ENCODE data around the gene IMMP2L.

IMMP2L gene

DNA sequence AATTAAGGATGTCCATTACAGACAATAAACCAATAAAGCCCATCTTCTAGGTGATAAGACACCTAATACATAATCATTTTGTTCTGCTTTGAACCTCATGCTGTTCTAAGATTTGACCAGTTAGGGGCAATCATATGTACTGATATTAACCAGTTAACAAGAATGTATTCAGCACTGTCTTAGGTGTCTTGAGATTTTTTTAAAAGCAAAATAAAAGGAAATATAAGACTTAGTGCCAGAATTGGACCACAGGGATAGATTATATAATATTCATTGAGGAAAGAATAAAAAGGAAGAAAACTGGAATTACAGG, 32.0 kb downstream of the IMMP2L start:
- TF ChIP-seq, protein P1, sequence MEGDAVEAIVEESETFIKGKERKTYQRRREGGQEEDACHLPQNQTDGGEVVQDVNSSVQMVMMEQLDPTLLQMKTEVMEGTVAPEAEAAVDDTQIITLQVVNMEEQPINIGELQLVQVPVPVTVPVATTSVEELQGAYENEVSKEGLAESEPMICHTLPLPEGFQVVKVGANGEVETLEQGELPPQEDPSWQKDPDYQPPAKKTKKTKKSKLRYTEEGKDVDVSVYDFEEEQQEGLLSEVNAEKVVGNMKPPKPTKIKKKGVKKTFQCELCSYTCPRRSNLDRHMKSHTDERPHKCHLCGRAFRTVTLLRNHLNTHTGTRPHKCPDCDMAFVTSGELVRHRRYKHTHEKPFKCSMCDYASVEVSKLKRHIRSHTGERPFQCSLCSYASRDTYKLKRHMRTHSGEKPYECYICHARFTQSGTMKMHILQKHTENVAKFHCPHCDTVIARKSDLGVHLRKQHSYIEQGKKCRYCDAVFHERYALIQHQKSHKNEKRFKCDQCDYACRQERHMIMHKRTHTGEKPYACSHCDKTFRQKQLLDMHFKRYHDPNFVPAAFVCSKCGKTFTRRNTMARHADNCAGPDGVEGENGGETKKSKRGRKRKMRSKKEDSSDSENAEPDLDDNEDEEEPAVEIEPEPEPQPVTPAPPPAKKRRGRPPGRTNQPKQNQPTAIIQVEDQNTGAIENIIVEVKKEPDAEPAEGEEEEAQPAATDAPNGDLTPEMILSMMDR (conservative IDR thresholded peaks at IDR 0.05; ENCODE audit: low read depth, low read length): no peak
- DNase-seq (ENCODE audit: low read depth): no peak
- no peak overlapping the region for H3K4me3 ChIP-seq (ENCODE audit: low read length)

DNA sequence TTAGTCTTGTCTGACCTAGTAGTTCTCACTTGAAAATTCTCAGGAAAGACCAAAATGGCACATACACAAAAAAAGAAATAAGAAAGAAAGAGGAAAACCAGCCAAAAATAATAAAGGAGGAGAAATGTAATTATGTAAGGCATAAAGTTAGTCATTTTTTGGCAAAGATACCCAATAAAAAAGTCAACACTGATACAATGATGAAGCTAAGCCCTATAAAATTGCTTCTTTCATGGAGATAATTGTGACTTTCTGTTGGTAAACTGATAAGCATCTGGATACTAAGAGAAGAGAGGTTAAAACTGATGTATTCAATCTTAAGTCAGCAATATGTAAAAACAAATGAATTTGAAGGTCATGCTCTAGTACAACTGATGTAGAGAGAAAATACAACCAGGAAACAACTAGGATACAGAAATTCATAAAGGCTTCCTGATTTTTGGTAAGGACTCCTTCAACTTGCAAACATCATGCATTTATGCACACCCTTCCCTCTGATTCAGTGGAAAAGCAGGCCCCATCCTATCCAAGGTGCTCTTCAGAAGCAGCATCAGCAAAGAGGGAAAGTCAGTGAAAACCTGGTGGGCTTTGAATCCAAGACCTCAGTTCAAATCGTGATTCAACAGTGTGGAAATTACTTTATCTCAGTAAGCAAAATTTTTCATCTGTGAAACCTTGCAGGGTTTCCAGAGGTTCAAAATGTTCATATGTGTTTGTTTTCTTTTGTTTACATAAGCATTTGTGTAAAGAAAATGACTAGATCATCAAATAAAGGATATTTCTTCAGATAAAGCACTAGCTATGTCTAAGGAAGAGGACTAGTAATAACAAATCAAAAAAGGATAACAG, 32.6 kb downstream of the IMMP2L start:
- no peak for DNase-seq (ENCODE audit: low read depth)

DNA sequence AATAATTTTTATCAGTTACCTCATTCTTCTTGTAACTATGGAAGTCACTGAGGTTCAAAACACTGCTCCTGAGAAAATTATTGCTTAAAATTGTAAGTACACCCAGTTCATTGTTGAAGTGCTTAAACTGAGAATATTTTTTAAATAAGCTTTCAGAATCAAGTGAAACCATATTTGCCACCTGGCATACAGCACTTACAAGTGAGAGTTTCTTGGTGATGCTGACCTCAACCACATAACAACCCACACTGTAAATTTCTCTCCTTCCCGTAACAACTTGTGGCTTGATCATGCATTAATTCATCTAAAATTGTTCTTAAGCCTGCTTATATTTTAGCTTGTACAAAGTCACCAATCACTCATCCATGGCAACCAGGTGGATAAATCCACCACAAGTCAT, 34.0 kb downstream of the IMMP2L start:
- DNase-seq (ENCODE audit: low read depth): no peak
- no peak overlapping the region for H3K4me3 ChIP-seq (ENCODE audit: low read length)
- TF ChIP-seq, protein P1 (conservative IDR thresholded peaks at IDR 0.05; ENCODE audit: low read depth, low read length): no peak

More for the DNA sequence above, 32.6 kb downstream of the IMMP2L start:
- H3K4me3 ChIP-seq (ENCODE audit: low read length): no peak overlapping the region
- TF ChIP-seq, protein P1 (conservative IDR thresholded peaks at IDR 0.05; ENCODE audit: low read depth, low read length): no peak

DNA sequence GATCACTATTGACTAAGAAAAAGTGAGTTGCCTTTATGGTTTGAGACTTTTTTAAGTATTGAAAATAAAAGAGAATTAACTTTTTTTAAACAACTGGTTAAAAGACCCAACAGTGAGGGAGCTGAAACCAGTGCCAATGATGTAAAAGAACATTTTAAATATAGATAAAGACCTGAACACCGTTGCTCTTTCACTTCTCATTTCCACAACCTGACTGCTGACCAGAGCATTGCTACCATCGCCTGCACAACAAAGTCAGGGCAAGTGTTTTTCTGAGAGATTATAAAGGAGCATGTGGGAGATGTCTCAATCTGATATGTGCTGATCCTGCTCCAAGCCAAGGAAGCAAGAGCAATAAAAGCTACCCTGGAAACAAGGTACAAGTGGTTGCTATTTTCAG, 34.7 kb downstream of the IMMP2L start:
- DNase-seq (ENCODE audit: low read depth): no peak
- no peak overlapping the region for H3K4me3 ChIP-seq (ENCODE audit: low read length)
- TF ChIP-seq, protein P1 (conservative IDR thresholded peaks at IDR 0.05; ENCODE audit: low read depth, low read length): no peak

DNA sequence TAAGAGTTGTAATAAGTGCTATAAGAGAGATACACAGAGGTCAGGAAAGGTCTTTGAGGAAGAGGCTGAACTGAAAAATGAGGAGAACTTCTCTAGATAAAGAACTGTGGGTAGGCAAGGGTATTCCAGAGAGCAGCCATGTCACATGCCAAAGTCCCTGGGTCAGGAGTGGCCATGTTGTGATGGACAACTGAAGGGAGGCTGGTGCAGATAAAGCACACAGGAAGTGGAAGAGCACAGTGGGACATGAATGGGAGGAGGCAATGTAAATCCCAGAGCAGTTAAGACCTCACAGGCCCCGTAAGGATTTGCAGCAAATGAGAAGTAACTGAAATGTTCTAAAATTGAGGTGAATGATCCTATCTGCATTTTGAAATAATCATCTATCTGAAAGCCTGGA, 37.2 kb downstream of the IMMP2L start:
- no peak for DNase-seq (ENCODE audit: low read depth)
- TF ChIP-seq, protein P1 (conservative IDR thresholded peaks at IDR 0.05; ENCODE audit: low read depth, low read length): no peak
- no peak overlapping the region for H3K4me3 ChIP-seq (ENCODE audit: low read length)

DNA sequence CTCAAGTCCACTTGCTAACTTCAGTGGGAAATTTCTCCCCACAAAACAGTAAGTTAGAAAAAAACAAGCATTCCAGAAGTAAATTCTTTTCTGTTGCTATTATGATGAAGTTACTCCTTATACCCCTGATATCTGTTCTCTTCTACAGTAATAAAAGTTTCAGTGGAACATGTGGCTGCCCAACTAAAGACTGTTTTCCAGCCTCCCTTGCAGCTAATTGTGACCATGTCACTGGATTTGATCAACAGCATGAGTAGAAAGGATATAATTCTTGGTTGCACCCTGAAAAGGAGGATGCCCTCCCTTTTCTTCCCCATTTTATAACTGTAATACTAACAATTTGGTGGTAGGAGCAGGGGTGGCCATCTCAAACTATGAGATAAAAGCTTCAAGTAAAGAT, 40.6 kb downstream of the IMMP2L start:
- TF ChIP-seq, protein P1 (conservative IDR thresholded peaks at IDR 0.05; ENCODE audit: low read depth, low read length): no peak
- no peak overlapping the region for H3K4me3 ChIP-seq (ENCODE audit: low read length)
- no peak for DNase-seq (ENCODE audit: low read depth)

DNA sequence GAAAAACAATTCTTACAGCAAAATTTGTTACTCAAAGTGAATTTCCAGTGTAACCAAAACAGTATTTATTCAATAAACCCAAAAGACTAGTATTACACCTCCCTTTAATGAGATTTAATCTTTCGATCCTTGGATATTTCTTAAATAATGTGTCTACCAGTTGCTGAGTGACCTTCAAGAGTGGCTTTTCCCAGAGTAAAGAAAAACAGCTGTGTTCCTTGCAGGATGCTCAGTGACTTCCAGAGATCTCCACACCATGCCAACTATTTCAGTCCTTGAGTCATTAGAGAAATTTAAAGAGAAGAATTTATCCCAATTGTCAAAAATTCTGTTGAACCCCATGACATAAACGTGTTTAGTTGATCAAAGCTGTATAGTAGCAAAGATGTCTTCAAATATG, 44.0 kb downstream of the IMMP2L start:
- H3K4me3 ChIP-seq (ENCODE audit: low read length): no peak overlapping the region
- DNase-seq (ENCODE audit: low read depth): no peak
- TF ChIP-seq, protein P1 (conservative IDR thresholded peaks at IDR 0.05; ENCODE audit: low read depth, low read length): no peak

All from retinal pigment epithelial cell (primary cell).